Subcutaneous adipose tissue (tissue), 4 donors: ENCODE measurements around the gene LFNG. TPM values are rescaled to one million over a fixed set of nuclear protein-coding genes. Genes with fewer than 3 reads are reported as not detected.

Source experiments
- total RNA-seq, 4 donors: library from RNA; depleted of rRNA; stranded (reverse); fragments of >200 nt; gene quantifications; one replicate each; pipeline ENCODE4 v1.1.0, GENCODE V29; 2016
- TF ChIP-seq, protein P1 (sequence below): fragments of 450-650 bp; IDR thresholded peaks from one replicate; pipeline ENCODE4 v1.5.1; 2016; ENCODE audit warnings: low read depth, mild to moderate bottlenecking, control low read depth, antibody characterized with exemption, moderate library complexity

The LFNG gene
- total RNA-seq, 4 donors from 2014 or later = 6.8 to 21.1 (median 14.5) TPM

DNA sequence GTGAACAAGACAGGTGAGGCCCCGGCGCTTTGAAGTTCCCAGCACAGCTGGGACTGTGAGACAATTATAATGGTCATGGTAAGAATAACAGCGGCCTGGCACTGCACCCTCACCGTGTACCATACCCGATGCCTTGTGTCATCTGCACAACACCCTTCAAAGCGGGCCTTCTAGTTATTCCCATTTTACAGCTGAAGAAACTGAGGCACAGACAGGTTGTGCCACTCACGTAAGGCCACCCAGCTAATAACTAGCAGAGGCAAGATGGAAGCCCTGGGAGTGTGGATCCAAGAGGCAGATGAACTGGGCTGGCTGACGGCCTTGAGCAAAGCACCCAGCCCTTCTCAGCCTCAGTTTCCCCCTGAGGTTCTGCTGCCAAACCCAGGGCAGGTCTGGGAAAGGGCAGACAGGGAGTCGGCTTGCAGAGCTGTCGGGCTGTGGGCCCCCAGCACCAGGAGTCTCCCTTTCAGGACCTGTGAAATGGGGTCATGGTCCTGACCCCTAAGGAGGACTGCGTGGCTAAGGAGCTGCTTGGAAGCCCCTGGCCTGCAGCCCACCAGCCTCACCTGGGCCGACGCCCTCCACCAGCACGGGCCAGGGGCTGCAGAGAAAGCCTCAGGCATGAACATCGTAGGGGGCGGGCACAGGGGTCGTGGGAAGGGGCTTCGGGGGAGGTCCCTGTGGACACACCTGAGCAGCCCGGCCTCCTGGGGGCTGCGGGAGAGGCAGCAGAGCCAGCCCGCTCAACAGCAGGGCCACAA lies 15.3 kb upstream of the LFNG start:
- TF ChIP-seq, protein P1, sequence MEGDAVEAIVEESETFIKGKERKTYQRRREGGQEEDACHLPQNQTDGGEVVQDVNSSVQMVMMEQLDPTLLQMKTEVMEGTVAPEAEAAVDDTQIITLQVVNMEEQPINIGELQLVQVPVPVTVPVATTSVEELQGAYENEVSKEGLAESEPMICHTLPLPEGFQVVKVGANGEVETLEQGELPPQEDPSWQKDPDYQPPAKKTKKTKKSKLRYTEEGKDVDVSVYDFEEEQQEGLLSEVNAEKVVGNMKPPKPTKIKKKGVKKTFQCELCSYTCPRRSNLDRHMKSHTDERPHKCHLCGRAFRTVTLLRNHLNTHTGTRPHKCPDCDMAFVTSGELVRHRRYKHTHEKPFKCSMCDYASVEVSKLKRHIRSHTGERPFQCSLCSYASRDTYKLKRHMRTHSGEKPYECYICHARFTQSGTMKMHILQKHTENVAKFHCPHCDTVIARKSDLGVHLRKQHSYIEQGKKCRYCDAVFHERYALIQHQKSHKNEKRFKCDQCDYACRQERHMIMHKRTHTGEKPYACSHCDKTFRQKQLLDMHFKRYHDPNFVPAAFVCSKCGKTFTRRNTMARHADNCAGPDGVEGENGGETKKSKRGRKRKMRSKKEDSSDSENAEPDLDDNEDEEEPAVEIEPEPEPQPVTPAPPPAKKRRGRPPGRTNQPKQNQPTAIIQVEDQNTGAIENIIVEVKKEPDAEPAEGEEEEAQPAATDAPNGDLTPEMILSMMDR = no peak

DNA sequence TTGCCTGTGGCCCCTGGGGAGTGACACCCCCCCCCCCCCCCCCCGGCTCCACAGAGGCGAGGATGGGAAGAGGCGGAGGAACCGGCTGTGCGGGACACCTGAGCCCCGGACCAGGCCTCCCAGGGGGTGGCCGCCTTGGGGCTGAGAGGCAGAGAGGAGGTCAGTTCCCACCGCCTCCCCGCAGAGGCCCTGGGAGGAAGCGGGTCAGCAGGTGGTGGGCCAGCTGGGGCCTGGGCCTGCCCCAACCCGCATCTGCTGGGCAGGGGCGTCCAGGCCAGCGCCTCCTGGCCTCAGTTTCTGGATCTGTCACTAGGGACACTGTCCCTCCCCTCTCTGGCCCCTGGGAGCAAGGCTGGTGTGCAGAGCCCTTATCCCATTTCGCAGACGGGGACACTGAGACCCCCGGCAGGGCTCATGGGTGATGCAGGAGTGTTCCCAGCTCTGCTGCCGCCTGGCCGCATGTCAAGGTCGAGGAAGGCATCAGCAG lies 14.6 kb upstream of the LFNG start:
- TF ChIP-seq, protein P1 = no peak

- TF ChIP-seq, protein P1 = no peak
These were observed 14.2 kb upstream of the LFNG start for GRCh38 chr7:2505401-2505800.

- TF ChIP-seq, protein P1 = no peak
These were observed 12.2 kb upstream of the LFNG start for GRCh38 chr7:2507208-2507916.

GRCh38 chr7:2507917-2508306 lies 11.7 kb upstream of the LFNG start:
- TF ChIP-seq, protein P1 = no peak

DNA sequence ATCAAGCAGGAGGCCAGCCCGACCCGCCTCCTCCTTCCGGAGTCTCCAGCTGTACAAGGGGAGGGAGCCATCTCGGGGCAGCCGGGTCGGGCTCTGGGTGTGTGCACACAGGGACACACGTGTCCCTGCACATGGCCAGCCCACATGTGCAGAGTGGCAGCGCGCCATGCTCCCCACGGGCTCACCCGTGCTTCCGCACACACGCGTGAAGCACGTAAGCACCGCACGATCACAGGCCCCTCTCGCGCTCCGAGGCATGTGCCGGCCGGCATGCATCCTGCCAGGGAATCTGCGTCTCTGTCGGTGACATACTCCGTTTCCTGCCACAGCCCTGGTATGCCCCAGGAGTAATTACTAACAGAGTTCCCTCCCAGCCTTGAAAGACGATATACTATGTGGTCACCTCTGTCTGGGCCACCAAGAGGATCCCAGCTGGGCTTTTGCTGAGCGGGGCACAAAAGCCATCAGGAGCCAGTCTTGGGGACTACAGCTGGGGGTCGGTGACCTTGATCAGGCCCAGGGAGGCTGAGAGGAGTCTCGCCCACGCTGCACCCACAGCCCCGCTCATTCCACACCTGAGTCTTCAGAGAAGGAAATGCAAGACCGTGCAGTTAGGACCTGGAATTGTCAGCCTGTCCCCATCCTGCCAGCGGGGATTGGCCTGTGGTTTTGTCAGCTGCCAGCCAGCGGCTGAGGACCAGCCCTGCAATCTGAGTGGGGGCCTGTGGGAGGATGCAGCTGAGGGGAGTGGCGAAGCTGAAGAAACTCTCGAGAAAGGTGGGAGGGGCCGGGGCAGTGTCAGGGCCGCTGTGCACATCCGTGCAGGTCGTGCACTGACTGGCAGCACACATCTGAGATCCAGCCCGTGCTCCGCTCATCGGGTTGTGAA lies 11.0 kb upstream of the LFNG start:
- TF ChIP-seq, protein P1 = no peak
